GM10248 (cell line): ENCODE data around the gene EPC1.
A peak's percentile ranks its signal among the peaks of the same experiment; 100 is the strongest.

Source experiments
- CTCF ChIA-PET: fragments of 300-600 bp; sonication (Branson Sonifier 250); formaldehyde crosslinking; extraction: SDS; loops from one replicate; lab custom pipeline; 2021; ENCODE audit warnings: antibody characterized with exemption; lab: Yijun Ruan, JAX
- POLR2A ChIA-PET: fragments of 350-650 bp; sonication (Branson Sonifier 250); formaldehyde crosslinking; extraction: SDS; loops from one replicate; lab custom pipeline; 2020; ENCODE audit warnings: antibody characterized with exemption; lab: Yijun Ruan, JAX
- DNase-seq: peaks from one replicate; pipeline ENCODE4 v3.0.0; 2012; ENCODE audit errors: extremely low spot score
- TF ChIP-seq, protein P1 (sequence below): IDR thresholded peaks from 2 replicates; pipeline ENCODE4 v1.5.1; 2012; ENCODE audit warnings: mild to moderate bottlenecking, low read depth; ENCODE audit errors: extremely low read depth, missing control alignments, control extremely low read depth

EPC1 gene

GRCh38 chr10:32341596-32341995 lies 5.4 kb downstream of the EPC1 start:
- no peak for DNase-seq
- ChIA-PET CTCF (interaction anchor here (1.2 to 2.8 kb wide), 3 partner anchors 8 to 85 kb away, joined by 3 to 19 read pairs (median 12); no protein-coding TSS in a partner anchor), POLR2A (no interaction called here)
- TF ChIP-seq, protein P1, sequence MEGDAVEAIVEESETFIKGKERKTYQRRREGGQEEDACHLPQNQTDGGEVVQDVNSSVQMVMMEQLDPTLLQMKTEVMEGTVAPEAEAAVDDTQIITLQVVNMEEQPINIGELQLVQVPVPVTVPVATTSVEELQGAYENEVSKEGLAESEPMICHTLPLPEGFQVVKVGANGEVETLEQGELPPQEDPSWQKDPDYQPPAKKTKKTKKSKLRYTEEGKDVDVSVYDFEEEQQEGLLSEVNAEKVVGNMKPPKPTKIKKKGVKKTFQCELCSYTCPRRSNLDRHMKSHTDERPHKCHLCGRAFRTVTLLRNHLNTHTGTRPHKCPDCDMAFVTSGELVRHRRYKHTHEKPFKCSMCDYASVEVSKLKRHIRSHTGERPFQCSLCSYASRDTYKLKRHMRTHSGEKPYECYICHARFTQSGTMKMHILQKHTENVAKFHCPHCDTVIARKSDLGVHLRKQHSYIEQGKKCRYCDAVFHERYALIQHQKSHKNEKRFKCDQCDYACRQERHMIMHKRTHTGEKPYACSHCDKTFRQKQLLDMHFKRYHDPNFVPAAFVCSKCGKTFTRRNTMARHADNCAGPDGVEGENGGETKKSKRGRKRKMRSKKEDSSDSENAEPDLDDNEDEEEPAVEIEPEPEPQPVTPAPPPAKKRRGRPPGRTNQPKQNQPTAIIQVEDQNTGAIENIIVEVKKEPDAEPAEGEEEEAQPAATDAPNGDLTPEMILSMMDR, result no peak

DNA sequence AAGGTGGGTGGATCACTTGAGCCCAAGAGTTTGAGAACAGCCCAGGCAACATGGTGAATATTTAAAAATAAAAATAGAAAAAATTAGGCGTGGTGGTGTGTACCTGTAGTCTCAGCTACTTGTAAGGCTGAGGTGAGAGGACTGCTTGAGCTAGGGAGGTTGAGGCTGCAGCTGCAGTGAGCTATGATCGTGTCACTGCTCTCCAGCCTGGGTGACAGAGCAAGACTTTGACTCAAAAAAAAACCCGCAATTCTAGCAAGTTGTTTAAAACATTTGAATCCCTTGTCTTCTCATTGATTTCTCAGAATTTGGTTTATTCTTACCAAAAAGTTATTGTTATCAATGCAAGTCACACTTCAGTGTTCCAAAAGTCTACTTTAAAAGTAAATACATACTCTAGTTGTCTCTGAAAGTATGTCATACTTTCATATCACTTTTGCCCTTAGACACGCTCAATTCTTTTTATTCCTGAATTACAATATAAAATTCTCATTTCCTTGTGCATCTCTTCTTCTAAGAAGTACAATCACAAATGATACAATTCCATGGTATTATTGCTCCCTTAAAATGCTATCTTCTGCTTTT lies 6.3 kb downstream of the EPC1 start:
- ChIA-PET POLR2A (no interaction called here), CTCF (interaction anchor here (1.2 to 2.8 kb wide), 2 partner anchors 84 to 87 kb away, joined by 3 to 19 read pairs; no protein-coding TSS in a partner anchor)
- TF ChIP-seq, protein P1, result no peak
- no peak for DNase-seq

DNA sequence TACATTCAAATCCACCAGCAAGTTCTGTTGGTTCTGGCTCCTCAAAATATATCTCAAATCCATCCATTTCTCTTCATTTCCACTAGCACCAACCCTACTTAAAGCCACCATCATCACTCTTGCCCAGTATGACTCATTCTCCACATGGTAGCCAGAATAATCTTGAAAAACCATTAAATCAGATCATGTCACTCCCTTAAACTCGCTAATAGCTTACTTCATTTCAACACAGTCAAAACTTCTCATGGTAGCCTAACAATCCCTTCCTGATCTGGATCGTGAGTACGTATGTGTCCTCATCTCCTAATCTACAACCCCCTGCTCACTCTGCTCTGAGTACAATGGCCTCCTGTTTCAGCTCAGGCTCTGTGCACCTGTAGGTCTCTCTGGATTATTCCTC lies 8.7 kb downstream of the EPC1 start:
- TF ChIP-seq, protein P1, result no peak
- CTCF ChIA-PET, result interaction anchor here (1.0 to 3.0 kb wide), 6 partner anchors 8 to 148 kb away, joined by 3 to 20 read pairs (median 8); no protein-coding TSS in a partner anchor
- DNase-seq, result no peak
- POLR2A ChIA-PET, result interaction anchor here (1.1 to 2.2 kb wide), 3 partner anchors 8 to 284 kb away, joined by 3 to 6 read pairs (median 4); no protein-coding TSS in a partner anchor

- TF ChIP-seq, protein P1, result no peak
- ChIA-PET CTCF (interaction anchor here (0.9 to 3.0 kb wide), 12 partner anchors 9 to 671 kb away, joined by 3 to 20 read pairs (median 5); no protein-coding TSS in a partner anchor), POLR2A (interaction anchor here (0.8 to 2.2 kb wide), 3 partner anchors 8 to 41 kb away, joined by 3 to 6 read pairs (median 4); no protein-coding TSS in a partner anchor)
- DNase-seq, result no peak
These were observed 9.6 kb downstream of the EPC1 start for GRCh38 chr10:32337350-32337749.

DNA sequence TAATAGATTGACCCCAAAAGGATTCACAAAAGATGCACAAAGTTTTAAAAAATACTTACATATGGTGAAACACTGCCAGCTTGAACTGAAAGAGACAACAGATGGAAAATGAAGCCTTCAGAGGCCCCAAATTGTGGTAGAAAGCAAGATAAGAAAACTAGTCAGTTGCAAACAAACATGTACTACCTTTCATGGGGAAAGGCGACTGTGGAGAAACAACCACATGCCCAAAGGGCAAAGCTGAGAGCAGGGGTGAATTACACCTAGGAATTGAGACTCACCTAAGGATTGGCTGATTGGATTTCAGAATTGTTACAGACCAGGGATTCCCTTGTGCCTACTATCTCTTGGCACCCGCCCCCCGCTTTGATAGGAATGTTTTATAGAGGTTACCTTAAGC lies 13.1 kb downstream of the EPC1 start:
- TF ChIP-seq, protein P1, result no peak
- DNase-seq, result no peak
- ChIA-PET CTCF (interaction anchor here (1.5 to 3.5 kb wide), 3 partner anchors 9 to 13 kb away, joined by 3 to 21 read pairs (median 12); no protein-coding TSS in a partner anchor), POLR2A (interaction anchor here (0.6 to 2.2 kb wide), 5 partner anchors 9 to 19 kb away, joined by 3 to 7 read pairs (median 4); no protein-coding TSS in a partner anchor)

DNA sequence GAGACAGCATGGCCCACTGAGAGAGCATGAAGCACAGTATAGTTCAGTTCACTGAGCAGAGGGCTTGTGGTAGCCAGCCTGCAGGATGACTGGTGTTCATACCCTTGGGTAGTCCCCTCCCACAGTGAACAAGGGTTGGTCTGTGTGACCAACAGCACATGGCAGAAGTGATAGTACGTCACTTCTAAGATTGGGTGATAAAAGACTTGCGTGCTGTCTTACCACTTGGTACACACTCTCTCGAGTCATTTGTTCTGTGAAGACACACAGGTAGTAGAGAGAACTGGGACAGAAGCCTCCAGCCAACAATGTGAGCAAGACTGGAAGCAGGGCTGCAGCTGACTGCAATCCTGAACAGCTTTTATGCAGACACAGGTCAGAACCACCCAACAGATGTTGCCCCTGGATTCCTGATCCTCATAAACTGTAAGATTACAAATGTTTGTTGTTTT lies 14.6 kb downstream of the EPC1 start:
- ChIA-PET CTCF (interaction anchor here (1.3 to 3.5 kb wide), 2 partner anchors 10 to 13 kb away, joined by 3 to 21 read pairs; no protein-coding TSS in a partner anchor), POLR2A (interaction anchor here (0.9 to 1.3 kb wide), 2 partner anchors 8 to 14 kb away, joined by 4 to 5 read pairs; no protein-coding TSS in a partner anchor)
- peak; percentile 62 for DNase-seq
- TF ChIP-seq, protein P1, result no peak
